ENCODE measurements around the gene TNPO2. TPM values are rescaled to one million over a fixed set of nuclear protein-coding genes. Genes with fewer than 3 reads are reported as not detected.

The TNPO2 gene
- total and polyA plus RNA-seq, 2 experiments from 2014 or later: 37.1 to 83.0 TPM

DNA sequence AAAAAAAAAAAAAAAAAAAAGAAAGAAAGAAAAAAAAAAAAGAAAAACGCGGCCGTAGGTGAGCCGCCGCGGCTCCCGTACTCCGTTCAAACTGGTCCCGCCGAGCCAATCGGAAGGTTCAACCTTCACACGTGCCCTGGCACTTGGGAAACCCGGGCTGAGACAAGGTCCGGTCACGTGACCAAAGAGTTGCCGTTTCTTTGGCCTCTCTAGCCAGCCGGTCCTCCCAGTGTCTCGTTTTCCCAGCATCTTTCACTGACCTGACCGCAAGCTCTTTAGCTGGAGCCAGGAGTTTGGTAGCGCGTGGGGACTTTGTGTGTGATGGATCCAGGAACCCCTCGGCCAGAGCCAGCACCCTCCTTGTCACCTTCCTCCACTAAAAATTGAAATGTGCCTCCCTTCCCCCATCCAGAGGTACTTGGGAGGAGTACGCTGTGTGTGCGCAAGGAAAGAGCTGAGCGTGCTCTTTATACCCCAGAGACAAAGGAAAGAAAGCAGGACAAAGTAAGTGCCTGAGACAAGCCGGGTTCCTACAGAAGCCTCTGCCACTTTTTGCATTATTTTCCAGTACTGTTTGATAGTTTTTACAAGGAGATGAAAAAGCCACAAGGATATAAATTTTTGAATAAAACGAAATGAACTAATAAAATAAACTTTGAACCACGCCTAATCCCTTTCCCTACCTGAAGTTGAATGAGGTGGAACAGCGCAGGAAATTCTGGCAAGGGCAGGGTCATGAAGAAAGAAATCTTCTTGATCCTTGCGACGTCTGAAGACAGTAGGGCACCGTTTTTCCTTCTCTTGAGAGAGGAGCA, 959 bp downstream of the TNPO2 start:
- peak overlapping the region; percentile 96 for H3K27ac ChIP-seq (ENCODE audit: low read depth)
- H3K27me3 ChIP-seq (ENCODE audit: insufficient read depth): no peaks in the 10 kb centered on the region
- peak overlapping the region; percentile 95 for H3K27ac Mint-ChIP-seq
- H3K4me2 ChIP-seq: peak overlapping the region; percentile 100
- peaks cover 27% of the 10 kb centered on the region for H3K27me3 Mint-ChIP-seq (ENCODE audit: insufficient read depth, low read depth, poor library complexity)
- peaks cover 62% of the 10 kb centered on the region for H3K79me2 ChIP-seq (replicated peaks; ENCODE audit: insufficient read depth)
- TF ChIP-seq, protein P1, sequence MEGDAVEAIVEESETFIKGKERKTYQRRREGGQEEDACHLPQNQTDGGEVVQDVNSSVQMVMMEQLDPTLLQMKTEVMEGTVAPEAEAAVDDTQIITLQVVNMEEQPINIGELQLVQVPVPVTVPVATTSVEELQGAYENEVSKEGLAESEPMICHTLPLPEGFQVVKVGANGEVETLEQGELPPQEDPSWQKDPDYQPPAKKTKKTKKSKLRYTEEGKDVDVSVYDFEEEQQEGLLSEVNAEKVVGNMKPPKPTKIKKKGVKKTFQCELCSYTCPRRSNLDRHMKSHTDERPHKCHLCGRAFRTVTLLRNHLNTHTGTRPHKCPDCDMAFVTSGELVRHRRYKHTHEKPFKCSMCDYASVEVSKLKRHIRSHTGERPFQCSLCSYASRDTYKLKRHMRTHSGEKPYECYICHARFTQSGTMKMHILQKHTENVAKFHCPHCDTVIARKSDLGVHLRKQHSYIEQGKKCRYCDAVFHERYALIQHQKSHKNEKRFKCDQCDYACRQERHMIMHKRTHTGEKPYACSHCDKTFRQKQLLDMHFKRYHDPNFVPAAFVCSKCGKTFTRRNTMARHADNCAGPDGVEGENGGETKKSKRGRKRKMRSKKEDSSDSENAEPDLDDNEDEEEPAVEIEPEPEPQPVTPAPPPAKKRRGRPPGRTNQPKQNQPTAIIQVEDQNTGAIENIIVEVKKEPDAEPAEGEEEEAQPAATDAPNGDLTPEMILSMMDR (conservative IDR thresholded peaks at IDR 0.05; ENCODE audit: low read depth in 2 of 2): no peak
- no peak for TF ChIP-seq ZNF331 (CRISPR knock-in tag; IDR thresholded peaks at IDR 0.05; ENCODE audit: low read depth)
- TF ChIP-seq, protein P2, sequence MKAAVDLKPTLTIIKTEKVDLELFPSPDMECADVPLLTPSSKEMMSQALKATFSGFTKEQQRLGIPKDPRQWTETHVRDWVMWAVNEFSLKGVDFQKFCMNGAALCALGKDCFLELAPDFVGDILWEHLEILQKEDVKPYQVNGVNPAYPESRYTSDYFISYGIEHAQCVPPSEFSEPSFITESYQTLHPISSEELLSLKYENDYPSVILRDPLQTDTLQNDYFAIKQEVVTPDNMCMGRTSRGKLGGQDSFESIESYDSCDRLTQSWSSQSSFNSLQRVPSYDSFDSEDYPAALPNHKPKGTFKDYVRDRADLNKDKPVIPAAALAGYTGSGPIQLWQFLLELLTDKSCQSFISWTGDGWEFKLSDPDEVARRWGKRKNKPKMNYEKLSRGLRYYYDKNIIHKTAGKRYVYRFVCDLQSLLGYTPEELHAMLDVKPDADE (IDR thresholded peaks at IDR 0.05): peak; percentile 50
- 0 out of 2 replicates have a peak, but pooled peaks have one; percentile 50 for TF ChIP-seq CREB1 (CRISPR knock-in tag; IDR thresholded peaks at IDR 0.05; ENCODE audit: low read depth)
- peak; percentile 83 for TF ChIP-seq POLR2AphosphoS5 (IDR thresholded peaks at IDR 0.05; ENCODE audit: low read depth)
- H3F3A ChIP-seq (replicated peaks; ENCODE audit: low read depth): peaks cover 37% of the 10 kb centered on the region
- ATAC-seq (peak; percentile 70), DNase-seq (ENCODE audit: low spot score) (peak; percentile 100)
- no peaks in the 10 kb centered on the region for H3K9me3 Mint-ChIP-seq
- H3K4me1 ChIP-seq (ENCODE audit: insufficient read depth): peaks cover 9% of the 10 kb centered on the region; the same call in 1 of the 2 replicates
- peak overlapping the region; percentile 80 for H3K4me3 ChIP-seq
- peaks cover 7% of the 10 kb centered on the region; the same call in 1 of the 2 replicates for H3K36me3 ChIP-seq (ENCODE audit: insufficient read depth)
- H3K4me1 Mint-ChIP-seq: peaks cover 15% of the 10 kb centered on the region
- H3K4me3 Mint-ChIP-seq: peak overlapping the region; percentile 91
- peaks cover 19% of the 10 kb centered on the region; the same call in 1 of the 2 replicates for H4K20me1 ChIP-seq (replicated peaks; ENCODE audit: insufficient read depth)
- no peak overlapping the region for H2AFZ ChIP-seq
- peaks cover 36% of the 10 kb centered on the region for H3K36me3 Mint-ChIP-seq (ENCODE audit: low read depth)
- H3K9me2 ChIP-seq (ENCODE audit: insufficient read depth): no peaks in the 10 kb centered on the region

DNA sequence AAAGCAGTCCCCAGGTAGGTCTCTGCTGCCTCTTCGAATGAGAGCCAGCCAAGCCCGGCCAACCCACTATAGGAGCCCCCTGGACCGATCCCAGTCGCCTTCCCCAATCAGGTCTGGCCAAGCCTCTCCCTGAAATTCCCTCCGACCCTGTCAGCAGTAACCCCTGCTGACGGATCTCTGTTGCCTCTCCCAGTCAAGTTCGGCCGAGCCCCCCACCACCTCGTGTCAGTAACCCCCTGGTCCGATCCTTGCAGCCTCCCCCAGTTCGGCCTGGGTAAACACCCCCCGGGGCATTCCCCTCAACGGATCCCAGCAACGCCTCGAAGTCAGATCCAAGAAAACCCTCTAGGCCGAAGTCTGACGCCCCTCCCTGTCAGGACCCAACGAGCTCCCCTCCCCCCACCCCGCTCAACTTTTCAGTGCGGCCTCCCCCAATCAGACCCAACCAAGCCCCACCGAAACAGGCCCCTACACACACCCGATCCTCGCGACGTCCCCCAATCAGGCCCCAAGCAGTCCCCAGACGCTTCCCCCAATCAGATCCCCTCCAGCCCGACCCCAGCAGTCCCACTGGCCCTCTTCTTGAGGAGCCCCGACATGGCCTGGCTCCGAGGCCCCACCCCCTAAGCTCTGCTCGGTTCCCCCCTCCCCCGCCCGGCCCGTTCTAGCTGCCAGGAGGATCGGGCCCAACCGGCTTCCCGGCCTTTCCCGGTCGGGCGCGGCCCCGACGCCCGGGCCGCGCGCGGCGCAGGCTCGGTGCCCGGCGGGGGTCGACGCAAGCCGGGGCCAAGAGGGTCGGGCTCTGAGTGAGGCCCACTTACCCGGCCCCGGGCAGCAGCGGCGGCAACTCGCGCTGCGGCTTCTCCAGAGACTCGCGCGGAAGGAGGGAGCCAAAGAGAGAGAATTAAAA, 1.8 kb downstream of the TNPO2 start:
- Histone ChIP-seq H3K27me3 (ENCODE audit: insufficient read depth) (no peaks in the 10 kb centered on the region), H3K36me3 (ENCODE audit: insufficient read depth) (peaks cover 11% of the 10 kb centered on the region; the same call in 1 of the 2 replicates), H4K20me1 (replicated peaks; ENCODE audit: insufficient read depth) (peaks cover 26% of the 10 kb centered on the region; the same call in 1 of the 2 replicates), H3K4me3 (peak overlapping the region; percentile 80), H3K79me2 (replicated peaks; ENCODE audit: insufficient read depth) (peaks cover 71% of the 10 kb centered on the region), H2AFZ (no peak overlapping the region), H3K9me2 (ENCODE audit: insufficient read depth) (no peaks in the 10 kb centered on the region), H3K27ac (ENCODE audit: low read depth) (peak overlapping the region; percentile 96), H3K4me2 (peak overlapping the region; percentile 100), H3F3A (replicated peaks; ENCODE audit: low read depth) (peaks cover 36% of the 10 kb centered on the region), H3K4me1 (ENCODE audit: insufficient read depth) (peaks cover 9% of the 10 kb centered on the region; the same call in 1 of the 2 replicates)
- Mint-ChIP-seq H3K27ac (peak overlapping the region; percentile 95), H3K27me3 (ENCODE audit: insufficient read depth, low read depth, poor library complexity) (peaks cover 27% of the 10 kb centered on the region), H3K9me3 (no peaks in the 10 kb centered on the region), H3K36me3 (ENCODE audit: low read depth) (peaks cover 40% of the 10 kb centered on the region), H3K4me3 (peak overlapping the region; percentile 91), H3K4me1 (peaks cover 14% of the 10 kb centered on the region)
- ATAC-seq (peak; percentile 72), DNase-seq (ENCODE audit: low spot score) (peak; percentile 93)
- TF ChIP-seq, protein P3, sequence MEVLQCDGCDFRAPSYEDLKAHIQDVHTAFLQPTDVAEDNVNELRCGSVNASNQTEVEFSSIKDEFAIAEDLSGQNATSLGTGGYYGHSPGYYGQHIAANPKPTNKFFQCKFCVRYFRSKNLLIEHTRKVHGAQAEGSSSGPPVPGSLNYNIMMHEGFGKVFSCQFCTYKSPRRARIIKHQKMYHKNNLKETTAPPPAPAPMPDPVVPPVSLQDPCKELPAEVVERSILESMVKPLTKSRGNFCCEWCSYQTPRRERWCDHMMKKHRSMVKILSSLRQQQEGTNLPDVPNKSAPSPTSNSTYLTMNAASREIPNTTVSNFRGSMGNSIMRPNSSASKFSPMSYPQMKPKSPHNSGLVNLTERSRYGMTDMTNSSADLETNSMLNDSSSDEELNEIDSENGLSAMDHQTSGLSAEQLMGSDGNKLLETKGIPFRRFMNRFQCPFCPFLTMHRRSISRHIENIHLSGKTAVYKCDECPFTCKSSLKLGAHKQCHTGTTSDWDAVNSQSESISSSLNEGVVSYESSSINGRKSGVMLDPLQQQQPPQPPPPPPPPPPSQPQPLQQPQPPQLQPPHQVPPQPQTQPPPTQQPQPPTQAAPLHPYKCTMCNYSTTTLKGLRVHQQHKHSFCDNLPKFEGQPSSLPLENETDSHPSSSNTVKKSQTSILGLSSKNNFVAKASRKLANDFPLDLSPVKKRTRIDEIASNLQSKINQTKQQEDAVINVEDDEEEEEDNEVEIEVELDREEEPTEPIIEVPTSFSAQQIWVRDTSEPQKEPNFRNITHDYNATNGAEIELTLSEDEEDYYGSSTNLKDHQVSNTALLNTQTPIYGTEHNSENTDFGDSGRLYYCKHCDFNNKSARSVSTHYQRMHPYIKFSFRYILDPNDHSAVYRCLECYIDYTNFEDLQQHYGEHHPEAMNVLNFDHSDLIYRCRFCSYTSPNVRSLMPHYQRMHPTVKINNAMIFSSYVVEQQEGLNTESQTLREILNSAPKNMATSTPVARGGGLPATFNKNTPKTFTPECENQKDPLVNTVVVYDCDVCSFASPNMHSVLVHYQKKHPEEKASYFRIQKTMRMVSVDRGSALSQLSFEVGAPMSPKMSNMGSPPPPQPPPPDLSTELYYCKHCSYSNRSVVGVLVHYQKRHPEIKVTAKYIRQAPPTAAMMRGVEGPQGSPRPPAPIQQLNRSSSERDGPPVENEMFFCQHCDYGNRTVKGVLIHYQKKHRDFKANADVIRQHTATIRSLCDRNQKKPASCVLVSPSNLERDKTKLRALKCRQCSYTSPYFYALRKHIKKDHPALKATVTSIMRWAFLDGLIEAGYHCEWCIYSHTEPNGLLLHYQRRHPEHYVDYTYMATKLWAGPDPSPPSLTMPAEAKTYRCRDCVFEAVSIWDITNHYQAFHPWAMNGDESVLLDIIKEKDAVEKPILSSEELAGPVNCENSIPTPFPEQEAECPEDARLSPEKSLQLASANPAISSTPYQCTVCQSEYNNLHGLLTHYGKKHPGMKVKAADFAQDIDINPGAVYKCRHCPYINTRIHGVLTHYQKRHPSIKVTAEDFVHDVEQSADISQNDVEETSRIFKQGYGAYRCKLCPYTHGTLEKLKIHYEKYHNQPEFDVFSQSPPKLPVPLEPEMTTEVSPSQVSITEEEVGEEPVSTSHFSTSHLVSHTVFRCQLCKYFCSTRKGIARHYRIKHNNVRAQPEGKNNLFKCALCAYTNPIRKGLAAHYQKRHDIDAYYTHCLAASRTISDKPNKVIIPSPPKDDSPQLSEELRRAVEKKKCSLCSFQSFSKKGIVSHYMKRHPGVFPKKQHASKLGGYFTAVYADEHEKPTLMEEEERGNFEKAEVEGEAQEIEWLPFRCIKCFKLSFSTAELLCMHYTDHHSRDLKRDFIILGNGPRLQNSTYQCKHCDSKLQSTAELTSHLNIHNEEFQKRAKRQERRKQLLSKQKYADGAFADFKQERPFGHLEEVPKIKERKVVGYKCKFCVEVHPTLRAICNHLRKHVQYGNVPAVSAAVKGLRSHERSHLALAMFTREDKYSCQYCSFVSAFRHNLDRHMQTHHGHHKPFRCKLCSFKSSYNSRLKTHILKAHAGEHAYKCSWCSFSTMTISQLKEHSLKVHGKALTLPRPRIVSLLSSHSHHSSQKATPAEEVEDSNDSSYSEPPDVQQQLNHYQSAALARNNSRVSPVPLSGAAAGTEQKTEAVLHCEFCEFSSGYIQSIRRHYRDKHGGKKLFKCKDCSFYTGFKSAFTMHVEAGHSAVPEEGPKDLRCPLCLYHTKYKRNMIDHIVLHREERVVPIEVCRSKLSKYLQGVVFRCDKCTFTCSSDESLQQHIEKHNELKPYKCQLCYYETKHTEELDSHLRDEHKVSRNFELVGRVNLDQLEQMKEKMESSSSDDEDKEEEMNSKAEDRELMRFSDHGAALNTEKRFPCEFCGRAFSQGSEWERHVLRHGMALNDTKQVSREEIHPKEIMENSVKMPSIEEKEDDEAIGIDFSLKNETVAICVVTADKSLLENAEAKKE (CRISPR knock-in tag; IDR thresholded peaks at IDR 0.05): no peak
- TF ChIP-seq STAT1 (IDR thresholded peaks at IDR 0.05; ENCODE audit: unreplicated experiment) (no peak), JUNB (IDR thresholded peaks at IDR 0.05; ENCODE audit: unreplicated experiment) (no peak)

All from GM23338 (cell line).